Cerebellar nuclear complex (tissue), 1 donor: ENCODE measurements around the gene RPS19BP1.

Experiments
- DNase-seq, 2 experiments: peaks; one replicate each; lab custom pipeline; 2025; lab: John Stamatoyannopoulos, UW

The RPS19BP1 gene

GRCh38 chr22:39490135-39490798, 42.3 kb downstream of the RPS19BP1 start:
- DNase-seq: peak; percentile 56 to 74

- no peak for DNase-seq
Measured at GRCh38 chr22:39489094-39490068, 43.2 kb downstream of the RPS19BP1 start.

- no peak for DNase-seq
Measured at GRCh38 chr22:39488563-39489083, 43.9 kb downstream of the RPS19BP1 start.

- DNase-seq: no peak
Measured at GRCh38 chr22:39487826-39488520, 44.6 kb downstream of the RPS19BP1 start.

- peak in 1 of 2 experiments; percentile 25 for DNase-seq
Measured at GRCh38 chr22:39486951-39487825, 45.4 kb downstream of the RPS19BP1 start.

- DNase-seq: no peak
Measured at GRCh38 chr22:39482768-39483167, 49.8 kb downstream of the RPS19BP1 start.

- DNase-seq: no peak
Measured at GRCh38 chr22:39481595-39481994, 51.0 kb downstream of the RPS19BP1 start.

GRCh38 chr22:39481054-39481453, 51.5 kb downstream of the RPS19BP1 start:
- no peak for DNase-seq

GRCh38 chr22:39480557-39480956, 52.0 kb downstream of the RPS19BP1 start:
- DNase-seq: no peak

- no peak for DNase-seq
Measured at GRCh38 chr22:39479254-39479653, 53.3 kb downstream of the RPS19BP1 start.
